Nucleus accumbens (tissue), 56 donors: ENCODE data around the gene STAG1.

Source experiments
- DNase-seq, 56 donors: peaks; one replicate each; lab custom pipeline; 2025; lab: John Stamatoyannopoulos, UW

The STAG1 gene

GRCh38 chr3:136292500-136292899 is 459.7 kb downstream of the STAG1 start:
- DNase-seq = no peak

DNA sequence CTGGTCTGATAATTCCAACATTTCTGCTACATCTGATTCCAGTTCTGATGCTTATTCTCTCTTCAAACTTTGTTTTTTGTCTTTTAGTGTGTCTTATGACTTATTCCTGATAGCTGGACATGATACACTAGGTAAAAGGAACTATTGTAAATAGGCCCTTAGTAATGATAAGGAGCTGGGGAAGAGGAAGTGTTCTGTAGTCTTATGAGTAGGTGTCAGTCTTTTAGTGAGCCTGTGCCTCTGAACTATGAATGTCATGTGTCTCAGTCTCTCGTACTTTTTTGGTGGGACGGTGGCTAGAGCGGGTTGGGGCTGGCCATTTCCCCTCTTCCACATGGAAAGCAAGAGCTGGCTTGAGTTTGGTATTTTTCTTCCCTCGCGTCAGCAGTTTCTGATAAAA is 460.9 kb downstream of the STAG1 start:
- no peak for DNase-seq
